GM19351 (cell line): Measurements from ENCODE around the gene CHAF1B.
"Not testable (repeated sequence)": the region's sequence is repeated elsewhere in the genome, so short reads cannot be mapped to it uniquely, and the experiment has no call there.

Source experiments
- ATAC-seq: cut with Tn5 transposase; IDR thresholded peaks from one replicate; pipeline ENCODE4 v1.9.1; 2021; ENCODE audit warnings: mild to moderate bottlenecking, moderate library complexity; ENCODE audit not compliant: unreplicated experiment

The CHAF1B gene

GRCh38 chr21:36386031-36386642, 945 bp downstream of the CHAF1B start:
- ATAC-seq = no peak

- no peak for ATAC-seq
These were observed 2.9 kb downstream of the CHAF1B start for GRCh38 chr21:36388096-36388495.

DNA sequence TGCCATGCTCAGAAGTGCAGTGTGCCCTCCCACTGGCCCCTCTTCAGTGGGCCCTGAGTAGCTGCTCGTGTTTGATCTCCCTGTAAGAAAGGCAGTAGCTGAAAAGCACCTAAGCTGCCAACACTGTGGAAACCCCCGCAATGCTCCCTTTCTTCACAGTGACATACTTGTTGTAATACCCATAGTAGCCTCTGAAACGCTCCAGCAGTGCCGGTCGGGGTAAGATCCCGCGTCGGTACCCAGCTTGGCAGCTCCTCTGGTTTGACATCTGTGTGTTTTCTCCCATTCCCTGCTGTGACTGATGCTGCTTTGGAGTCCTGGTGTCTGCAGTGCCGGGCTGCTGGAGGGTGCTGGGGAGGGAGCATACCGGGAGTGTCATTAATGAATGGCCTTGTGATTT, 3.6 kb downstream of the CHAF1B start:
- ATAC-seq = no peak

GRCh38 chr21:36391649-36392048, 6.5 kb downstream of the CHAF1B start:
- not testable (repeated sequence) for ATAC-seq

DNA sequence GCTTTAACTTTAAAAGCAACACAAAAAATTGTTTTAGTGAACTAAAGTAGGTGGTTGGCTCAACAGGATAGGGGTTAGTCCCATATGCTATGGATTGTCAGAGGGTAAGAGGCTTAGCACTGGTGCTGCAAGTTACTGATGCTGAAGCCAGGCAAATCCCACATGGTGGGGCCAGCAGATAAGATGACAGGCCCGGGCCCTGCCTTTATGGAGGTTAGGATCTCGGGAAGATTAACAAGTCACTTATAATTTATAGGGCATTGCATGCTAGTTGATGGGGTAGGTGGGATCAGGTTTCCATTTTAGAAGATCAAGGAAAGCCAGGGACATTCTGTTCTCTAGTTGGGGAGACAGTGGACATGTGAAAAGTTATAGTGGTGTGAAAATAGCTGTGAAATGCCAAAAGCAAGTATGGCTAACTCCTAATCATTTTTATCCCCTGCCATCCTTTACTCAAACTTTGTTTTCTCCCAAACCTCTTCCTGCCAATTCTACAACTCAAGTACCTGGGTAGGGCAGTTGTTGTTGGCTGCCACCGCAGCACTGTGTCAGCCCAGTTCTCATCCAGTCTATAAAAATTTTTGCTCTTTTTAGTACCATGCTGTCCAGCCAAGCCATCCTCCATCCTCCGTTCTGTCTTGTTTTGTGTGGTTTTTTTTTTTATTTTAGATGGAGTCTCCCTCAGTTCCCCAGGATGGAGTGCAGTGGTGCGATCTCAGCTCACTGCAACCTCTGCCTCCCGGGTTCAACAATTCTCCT, 10.3 kb downstream of the CHAF1B start:
- no peak for ATAC-seq

DNA sequence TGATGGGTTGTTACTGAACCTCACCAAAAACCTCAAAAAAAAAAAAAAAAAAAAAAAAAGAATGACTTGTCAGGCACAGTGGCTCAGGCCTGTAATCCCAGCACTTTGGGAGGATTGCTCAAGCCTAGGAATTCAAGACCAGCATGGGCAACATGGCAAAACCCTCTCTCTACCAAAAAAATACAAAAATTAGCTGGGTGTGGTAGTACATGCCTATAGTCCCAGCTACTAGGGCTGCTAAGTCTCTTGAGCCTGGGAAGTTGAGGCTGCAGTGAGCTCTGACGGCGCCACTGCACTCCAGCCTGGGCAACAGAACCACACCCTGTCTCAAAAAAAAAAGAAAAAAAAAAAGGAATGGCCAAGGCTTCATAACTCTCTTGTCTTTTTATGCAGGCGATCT, 11.1 kb downstream of the CHAF1B start:
- no peak for ATAC-seq

GRCh38 chr21:36396971-36397370, 11.8 kb downstream of the CHAF1B start:
- ATAC-seq = no peak

DNA sequence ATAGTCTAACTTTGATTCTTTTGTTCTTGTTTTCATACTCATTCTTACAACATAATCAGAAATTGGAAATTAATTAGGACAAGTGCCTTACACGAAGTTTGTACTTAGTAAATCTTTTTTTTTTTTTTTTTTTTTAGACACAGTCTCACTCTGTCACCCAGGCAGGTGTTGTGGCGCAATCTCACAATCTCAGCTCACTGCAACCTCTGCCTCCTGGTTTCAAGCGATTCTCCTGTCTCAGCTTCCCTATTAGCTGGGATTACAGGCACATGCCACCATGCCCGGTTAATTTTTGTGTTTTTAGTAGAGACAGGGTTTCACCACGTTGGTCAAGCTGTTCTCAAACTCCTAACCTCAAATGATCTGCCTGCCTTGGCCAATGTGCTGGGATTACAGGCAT, 12.4 kb downstream of the CHAF1B start:
- ATAC-seq = no peak

GRCh38 chr21:36399736-36400135, 14.5 kb downstream of the CHAF1B start:
- not testable (repeated sequence) for ATAC-seq

DNA sequence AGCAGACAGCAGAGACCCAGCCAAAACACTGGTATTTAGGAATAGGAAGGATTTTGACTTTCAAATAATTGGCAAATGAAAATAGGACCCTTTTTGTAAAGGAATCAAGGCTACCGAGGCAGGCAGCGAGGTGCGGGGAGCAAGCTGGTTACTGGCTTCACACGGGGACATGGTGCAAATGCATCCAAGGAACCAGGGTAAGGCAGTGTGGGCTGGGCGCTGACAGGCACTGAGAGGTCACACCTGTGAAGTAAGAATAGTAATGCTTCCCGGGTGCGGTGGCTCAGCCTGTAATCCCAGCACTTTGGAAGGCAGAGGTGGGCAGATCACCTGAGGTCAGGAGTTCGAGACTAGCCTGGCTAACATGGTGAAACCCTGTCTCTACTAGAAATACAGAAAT, 15.5 kb downstream of the CHAF1B start:
- no peak for ATAC-seq

DNA sequence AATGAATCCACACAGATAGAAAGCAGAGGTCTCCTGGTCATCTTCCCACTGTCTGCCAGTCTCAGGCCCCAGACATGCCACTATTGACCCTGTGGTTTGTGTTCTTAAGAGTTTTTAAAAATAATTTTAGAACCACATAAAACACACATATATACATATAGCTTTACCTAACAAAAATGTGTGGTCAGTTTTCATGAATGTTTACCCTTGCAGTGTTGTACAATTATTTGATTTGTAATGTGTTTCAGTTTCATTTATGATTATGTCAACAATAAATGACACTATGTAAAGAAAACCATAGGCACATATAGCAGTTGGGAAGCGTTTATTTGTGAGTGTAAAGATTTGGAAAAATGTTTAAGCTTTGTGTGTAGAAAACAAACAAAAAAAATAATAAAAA, 17.1 kb downstream of the CHAF1B start:
- ATAC-seq = no peak

DNA sequence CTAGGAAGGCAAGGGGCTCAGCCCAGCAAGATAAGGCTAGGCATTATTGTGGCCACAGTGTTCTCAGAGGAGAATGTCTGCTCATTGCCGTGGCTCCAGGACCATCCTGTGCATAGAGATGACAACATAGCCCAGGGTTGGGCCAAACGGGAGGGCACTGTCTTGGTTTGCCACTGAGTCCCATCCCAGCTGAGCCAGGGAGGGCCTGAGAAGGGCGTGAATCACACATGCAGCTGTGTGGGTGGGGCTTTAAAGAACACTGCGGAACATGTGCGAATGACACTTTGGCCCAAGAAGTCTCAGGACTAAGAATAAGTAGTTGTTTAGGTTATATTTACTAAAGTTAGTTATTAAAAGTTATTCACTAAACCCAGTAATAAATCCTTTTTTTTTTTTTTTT, 18.5 kb downstream of the CHAF1B start:
- ATAC-seq = no peak

DNA sequence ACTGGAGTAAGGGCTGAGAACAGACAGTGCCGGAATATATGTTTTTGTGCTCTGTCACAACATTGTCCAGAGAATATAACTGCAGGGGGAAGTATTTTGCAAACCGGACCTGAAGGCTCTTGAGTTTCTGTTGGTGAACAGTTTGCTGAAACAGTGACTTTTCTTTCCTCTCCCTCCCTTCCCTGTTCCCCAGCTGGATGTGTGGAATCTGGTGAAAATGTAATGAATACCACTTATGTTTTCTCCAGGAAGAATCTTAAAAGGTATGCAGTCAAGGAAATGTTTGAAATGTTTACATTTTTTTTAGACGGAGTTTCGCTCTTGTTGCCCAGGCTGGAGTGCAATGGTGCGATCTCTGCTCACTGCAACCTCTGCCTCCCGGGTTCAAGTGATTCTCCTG, 23.4 kb downstream of the CHAF1B start:
- ATAC-seq = no peak

DNA sequence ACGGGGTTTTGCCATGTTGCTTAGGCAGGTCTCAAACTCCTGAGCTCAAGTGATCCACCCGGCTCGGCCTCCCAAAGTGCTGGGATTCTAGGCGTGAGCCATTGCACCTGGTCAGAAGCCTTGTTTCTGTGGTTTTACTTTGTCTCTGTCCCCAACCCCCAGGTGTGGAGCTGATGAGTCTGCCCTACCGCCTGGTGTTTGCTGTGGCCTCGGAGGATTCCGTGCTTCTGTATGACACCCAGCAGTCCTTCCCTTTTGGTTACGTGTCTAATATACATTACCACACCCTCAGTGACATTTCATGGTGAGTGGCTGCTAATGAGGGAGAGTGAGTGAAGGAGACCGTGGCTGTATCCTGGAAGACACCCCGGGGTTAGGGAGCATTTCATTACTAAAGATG, 26.1 kb downstream of the CHAF1B start:
- no peak for ATAC-seq

- no peak for ATAC-seq
These were observed 27.7 kb downstream of the CHAF1B start for GRCh38 chr21:36412916-36413315.

- ATAC-seq = no peak
These were observed 30.2 kb downstream of the CHAF1B start for GRCh38 chr21:36415375-36415774.

DNA sequence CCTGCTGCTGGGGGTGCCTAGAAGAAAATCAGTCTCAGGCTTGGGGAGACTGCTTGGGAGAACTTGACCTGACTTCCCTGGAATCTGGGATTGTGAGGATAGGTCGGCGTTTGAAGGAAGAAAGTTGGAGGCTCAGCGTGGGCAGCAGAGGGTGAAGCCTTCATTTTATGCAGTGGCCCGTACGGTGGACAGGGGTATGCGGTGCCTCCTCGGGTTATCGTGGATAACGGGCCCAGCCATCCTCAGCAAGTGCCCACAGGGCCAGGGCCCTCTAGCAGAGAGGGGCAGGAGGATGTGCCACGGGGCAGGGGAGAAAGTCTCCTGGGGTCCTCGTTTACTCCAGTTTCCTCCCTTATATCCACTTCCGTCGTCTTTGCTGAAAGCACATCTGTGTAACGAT, 34.0 kb downstream of the CHAF1B start:
- ATAC-seq = no peak

DNA sequence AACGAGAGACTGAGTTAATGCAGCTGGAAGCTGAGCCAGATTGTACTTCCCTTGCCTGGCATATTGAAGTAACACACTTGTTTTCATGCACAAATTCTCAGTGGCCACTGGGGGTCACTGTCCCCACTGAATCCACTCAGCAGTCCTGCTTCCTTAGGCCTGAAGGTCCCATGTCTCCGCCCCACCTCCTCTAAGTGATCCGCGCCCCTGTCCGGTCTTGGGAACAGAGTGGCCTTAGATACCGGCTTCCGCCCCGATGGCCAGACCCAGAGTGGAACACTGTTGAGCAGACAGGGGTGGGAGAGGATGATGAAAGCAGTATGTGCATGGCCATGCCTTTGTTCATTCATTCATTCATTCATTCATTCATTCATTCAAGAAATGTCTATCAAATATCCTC, 34.8 kb downstream of the CHAF1B start:
- no peak for ATAC-seq

DNA sequence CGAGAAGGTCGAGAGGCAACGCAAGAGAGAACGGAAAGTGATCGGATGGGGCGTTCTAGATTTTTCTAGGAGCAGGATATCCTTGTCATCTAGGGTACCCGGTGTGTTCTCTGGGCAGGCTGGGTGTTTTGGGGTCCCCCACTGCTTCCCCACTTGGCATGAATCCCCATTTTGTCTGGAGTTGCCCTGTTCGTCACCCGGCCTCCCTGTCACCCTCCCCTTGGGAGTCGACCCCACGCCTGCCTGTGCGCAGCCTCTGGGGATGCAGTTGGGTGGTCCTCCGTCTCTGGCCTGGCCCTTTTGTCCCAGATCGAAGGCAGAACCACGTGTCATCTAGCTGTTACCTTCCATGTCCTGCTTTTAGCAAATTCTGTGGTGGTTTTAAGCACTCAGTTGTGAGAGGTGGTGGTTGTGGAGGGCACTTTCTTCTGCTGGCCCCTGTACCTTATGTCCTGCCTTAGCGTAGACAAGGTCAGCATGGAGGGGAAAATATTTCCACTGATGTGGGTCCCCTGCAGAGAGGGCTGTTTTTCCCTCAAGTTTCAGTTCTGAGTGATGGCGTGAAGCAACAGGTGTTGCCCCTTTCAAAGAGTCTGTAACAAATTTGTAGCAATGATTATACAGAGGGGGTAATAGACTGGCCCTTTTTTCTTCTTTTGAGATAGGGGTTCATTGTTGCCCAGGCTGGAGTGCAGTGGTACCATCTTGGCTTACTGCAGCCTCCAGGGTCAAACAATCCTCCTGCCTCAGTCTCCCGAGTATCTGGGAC, 35.6 kb downstream of the CHAF1B start:
- no peak for ATAC-seq

- no peak for ATAC-seq
These were observed 37.3 kb downstream of the CHAF1B start for GRCh38 chr21:36422279-36423098.

GRCh38 chr21:36423771-36424433, 38.7 kb downstream of the CHAF1B start:
- ATAC-seq = no peak
